SJCRH30 (cell line): Measurements from ENCODE around the gene SRPX2. TPM values are rescaled to one million over a fixed set of nuclear protein-coding genes. Genes with fewer than 3 reads are reported as not detected.

Source experiments
- DNase-seq, 2 experiments: peaks; one replicate each; pipeline ENCODE4 v3.0.0-alpha.2; 2015 to 2020
- H3K27ac ChIP-seq: fragments of 250-450 bp; sonication (Bioruptor Pico); 2 replicates; pipeline ENCODE4 v1.5.1; 2020; ENCODE audit warnings: mild to moderate bottlenecking, moderate library complexity
- H3K27me3 ChIP-seq: fragments of 250-450 bp; sonication (Bioruptor Pico); 2 replicates; pipeline ENCODE4 v1.5.1; 2020; ENCODE audit warnings: mild to moderate bottlenecking, moderate library complexity
- H3K36me3 ChIP-seq: fragments of 250-450 bp; sonication (Bioruptor Pico); 2 replicates; pipeline ENCODE4 v1.5.1; 2020; ENCODE audit warnings: mild to moderate bottlenecking, moderate library complexity
- H3K4me1 ChIP-seq: fragments of 250-450 bp; sonication (Bioruptor Pico); 2 replicates; pipeline ENCODE4 v1.5.1; 2020; ENCODE audit warnings: mild to moderate bottlenecking, moderate library complexity
- H3K4me3 ChIP-seq: fragments of 250-450 bp; sonication (Bioruptor Pico); 2 replicates; pipeline ENCODE4 v1.5.1; 2020; ENCODE audit warnings: mild to moderate bottlenecking, moderate library complexity
- H3K9me3 ChIP-seq: fragments of 250-450 bp; sonication (Bioruptor Pico); replicated peaks from 2 replicates; pipeline ENCODE4 v1.5.1; 2020; ENCODE audit warnings: mild to moderate bottlenecking, moderate library complexity
- total RNA-seq: library from RNA; depleted of rRNA; stranded (reverse); fragments of >200 nt; shearing (Covaris generic); gene quantifications from 2 replicates; pipeline ENCODE4 v1.2.3, GENCODE V29; 2014

Gene SRPX2
- total RNA-seq, 1 experiment from 2014 or later: 0.97 TPM

- Histone ChIP-seq H3K4me3 (no peak overlapping the region), H3K27ac (no peak overlapping the region), H3K27me3 (no peaks in the 10 kb centered on the region), H3K4me1 (no peaks in the 10 kb centered on the region), H3K9me3 (no peaks in the 10 kb centered on the region), H3K36me3 (no peaks in the 10 kb centered on the region)
- DNase-seq: no peak
These were observed 19.6 kb downstream of the SRPX2 start for GRCh38 chrX:100663642-100664041.

GRCh38 chrX:100672966-100673365, 29.0 kb downstream of the SRPX2 start:
- no peak for DNase-seq
- H3K27me3 ChIP-seq: no peaks in the 10 kb centered on the region
- H3K9me3 ChIP-seq: no peaks in the 10 kb centered on the region
- no peak overlapping the region for H3K27ac ChIP-seq
- H3K36me3 ChIP-seq: no peaks in the 10 kb centered on the region
- peaks cover 7% of the 10 kb centered on the region; the same call in 1 of the 2 replicates for H3K4me1 ChIP-seq
- no peak overlapping the region for H3K4me3 ChIP-seq

GRCh38 chrX:100673397-100673953, 29.5 kb downstream of the SRPX2 start:
- no peak for DNase-seq
- H3K4me1 ChIP-seq: peaks cover 7% of the 10 kb centered on the region; the same call in 1 of the 2 replicates
- H3K27me3 ChIP-seq: no peaks in the 10 kb centered on the region
- no peak overlapping the region for H3K4me3 ChIP-seq
- H3K9me3 ChIP-seq: no peaks in the 10 kb centered on the region
- H3K36me3 ChIP-seq: no peaks in the 10 kb centered on the region
- H3K27ac ChIP-seq: no peak overlapping the region

- H3K27me3 ChIP-seq: no peaks in the 10 kb centered on the region
These were observed 30.7 kb downstream of the SRPX2 start for GRCh38 chrX:100674705-100675104.

GRCh38 chrX:100677611-100678181, 33.7 kb downstream of the SRPX2 start:
- H3K4me1 ChIP-seq: peaks cover 7% of the 10 kb centered on the region; the same call in 1 of the 2 replicates
- no peaks in the 10 kb centered on the region for H3K27me3 ChIP-seq
- H3K4me3 ChIP-seq: no peak overlapping the region
- no peak for DNase-seq
- H3K9me3 ChIP-seq: no peaks in the 10 kb centered on the region
- no peaks in the 10 kb centered on the region for H3K36me3 ChIP-seq
- no peak overlapping the region for H3K27ac ChIP-seq

More at GRCh38 chrX:100674705-100675104, 30.7 kb downstream of the SRPX2 start:
- peak in 1 of 2 experiments; percentile 15 for DNase-seq
- no peak overlapping the region for H3K4me3 ChIP-seq
- H3K27ac ChIP-seq: no peak overlapping the region
- H3K9me3 ChIP-seq: no peaks in the 10 kb centered on the region
- H3K36me3 ChIP-seq: no peaks in the 10 kb centered on the region
- peaks cover 7% of the 10 kb centered on the region; the same call in 1 of the 2 replicates for H3K4me1 ChIP-seq

GRCh38 chrX:100680756-100681155, 36.8 kb downstream of the SRPX2 start:
- no peaks in the 10 kb centered on the region for H3K27me3 ChIP-seq
- no peak for DNase-seq
- H3K4me3 ChIP-seq: no peak overlapping the region
- no peaks in the 10 kb centered on the region for H3K4me1 ChIP-seq
- H3K9me3 ChIP-seq: no peaks in the 10 kb centered on the region
- no peaks in the 10 kb centered on the region for H3K36me3 ChIP-seq
- no peak overlapping the region for H3K27ac ChIP-seq

- no peaks in the 10 kb centered on the region for H3K36me3 ChIP-seq
- no peak overlapping the region for H3K4me3 ChIP-seq
- no peaks in the 10 kb centered on the region for H3K9me3 ChIP-seq
- no peaks in the 10 kb centered on the region for H3K4me1 ChIP-seq
- H3K27ac ChIP-seq: no peak overlapping the region
- no peaks in the 10 kb centered on the region for H3K27me3 ChIP-seq
- no peak for DNase-seq
These were observed 37.6 kb downstream of the SRPX2 start for GRCh38 chrX:100681599-100681998.

- Histone ChIP-seq H3K27me3 (no peaks in the 10 kb centered on the region), H3K27ac (no peak overlapping the region), H3K9me3 (no peaks in the 10 kb centered on the region), H3K4me1 (no peaks in the 10 kb centered on the region), H3K4me3 (no peak overlapping the region), H3K36me3 (no peaks in the 10 kb centered on the region)
- DNase-seq: no peak
These were observed 38.9 kb downstream of the SRPX2 start for GRCh38 chrX:100682939-100683338.

- H3K27ac ChIP-seq: no peak overlapping the region
- DNase-seq: peak; percentile 51 to 81
- no peaks in the 10 kb centered on the region for H3K9me3 ChIP-seq
- no peaks in the 10 kb centered on the region for H3K4me1 ChIP-seq
- H3K27me3 ChIP-seq: no peaks in the 10 kb centered on the region
- no peak overlapping the region for H3K4me3 ChIP-seq
- H3K36me3 ChIP-seq: no peaks in the 10 kb centered on the region
These were observed 41.4 kb downstream of the SRPX2 start for GRCh38 chrX:100685284-100685996.

GRCh38 chrX:100685997-100686305, 42.0 kb downstream of the SRPX2 start:
- DNase-seq: no peak
- no peak overlapping the region for H3K4me3 ChIP-seq
- H3K4me1 ChIP-seq: no peaks in the 10 kb centered on the region
- H3K36me3 ChIP-seq: no peaks in the 10 kb centered on the region
- H3K27me3 ChIP-seq: no peaks in the 10 kb centered on the region
- no peaks in the 10 kb centered on the region for H3K9me3 ChIP-seq
- H3K27ac ChIP-seq: no peak overlapping the region

- no peak for DNase-seq
- Histone ChIP-seq H3K27me3 (no peaks in the 10 kb centered on the region), H3K27ac (no peak overlapping the region), H3K4me3 (no peak overlapping the region), H3K4me1 (no peaks in the 10 kb centered on the region), H3K9me3 (no peaks in the 10 kb centered on the region), H3K36me3 (no peaks in the 10 kb centered on the region)
These were observed 43.1 kb downstream of the SRPX2 start for GRCh38 chrX:100687128-100687527.

GRCh38 chrX:100687546-100687945, 43.5 kb downstream of the SRPX2 start:
- Histone ChIP-seq H3K4me1 (no peaks in the 10 kb centered on the region), H3K36me3 (no peaks in the 10 kb centered on the region), H3K27ac (no peak overlapping the region), H3K27me3 (no peaks in the 10 kb centered on the region), H3K9me3 (no peaks in the 10 kb centered on the region), H3K4me3 (no peak overlapping the region)
- DNase-seq: no peak

GRCh38 chrX:100695302-100695701, 51.3 kb downstream of the SRPX2 start:
- H3K36me3 ChIP-seq: no peaks in the 10 kb centered on the region
- no peak overlapping the region for H3K4me3 ChIP-seq
- no peaks in the 10 kb centered on the region for H3K9me3 ChIP-seq
- no peaks in the 10 kb centered on the region for H3K27me3 ChIP-seq
- DNase-seq: no peak
- no peak overlapping the region for H3K27ac ChIP-seq
- H3K4me1 ChIP-seq: no peaks in the 10 kb centered on the region

- DNase-seq: no peak
These were observed 52.0 kb downstream of the SRPX2 start for GRCh38 chrX:100695991-100696390.

GRCh38 chrX:100696699-100697351, 52.8 kb downstream of the SRPX2 start:
- H3K27ac ChIP-seq: no peak overlapping the region
- no peak for DNase-seq
- no peaks in the 10 kb centered on the region for H3K9me3 ChIP-seq
- no peaks in the 10 kb centered on the region for H3K27me3 ChIP-seq
- H3K4me3 ChIP-seq: no peak overlapping the region
- H3K4me1 ChIP-seq: no peaks in the 10 kb centered on the region
- H3K36me3 ChIP-seq: no peaks in the 10 kb centered on the region

More at GRCh38 chrX:100695991-100696390, 52.0 kb downstream of the SRPX2 start:
- H3K27me3 ChIP-seq: no peaks in the 10 kb centered on the region
- no peak overlapping the region for H3K27ac ChIP-seq
- no peaks in the 10 kb centered on the region for H3K36me3 ChIP-seq
- H3K4me3 ChIP-seq: no peak overlapping the region
- H3K9me3 ChIP-seq: no peaks in the 10 kb centered on the region
- no peaks in the 10 kb centered on the region for H3K4me1 ChIP-seq
